DMS79 treated with DMSO at 0.1 percent for 48 hours (cell line): Measurements from ENCODE around the gene BROX.
"Not testable (repeated sequence)": the region's sequence is repeated elsewhere in the genome, so short reads cannot be mapped to it uniquely, and the experiment has no call there.

Experiments used
- DNase-seq: peaks from one replicate; lab custom pipeline; 2025; lab: John Stamatoyannopoulos, UW

Gene BROX

GRCh38 chr1:222732216-222733159 lies 20.1 kb downstream of the BROX start:
- DNase-seq: no peak

GRCh38 chr1:222734740-222735139 lies 22.4 kb downstream of the BROX start:
- no peak for DNase-seq

DNA sequence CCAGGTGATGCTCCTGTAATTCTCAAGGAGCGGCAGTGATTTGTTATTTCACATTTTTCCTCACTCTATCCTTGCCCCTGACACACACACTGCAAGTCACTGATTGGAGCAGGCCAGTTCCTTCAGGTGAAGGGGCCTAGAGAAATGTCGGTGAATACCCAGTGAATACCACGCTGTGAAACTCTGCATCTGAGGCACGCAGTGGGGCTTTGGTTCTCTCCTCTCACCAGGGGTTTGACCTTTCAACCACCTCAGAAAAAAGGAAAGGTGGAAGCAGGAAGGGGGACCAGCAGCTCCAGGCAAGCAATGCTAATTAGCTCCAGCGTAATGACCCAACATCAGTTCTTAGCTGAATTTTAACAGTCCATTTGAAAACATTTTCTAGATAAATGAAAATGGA lies 24.1 kb downstream of the BROX start:
- DNase-seq: no peak

GRCh38 chr1:222736972-222737371 lies 24.6 kb downstream of the BROX start, which contains the start of gene FAM177B:
Gene FAM177B (plus strand): TSS chr1:222737202. CDS start chr1:222746546, 9,344 bp downstream.
- no peak for DNase-seq

- DNase-seq: no peak
Observed at GRCh38 chr1:222739465-222739864, 27.1 kb downstream of the BROX start.

DNA sequence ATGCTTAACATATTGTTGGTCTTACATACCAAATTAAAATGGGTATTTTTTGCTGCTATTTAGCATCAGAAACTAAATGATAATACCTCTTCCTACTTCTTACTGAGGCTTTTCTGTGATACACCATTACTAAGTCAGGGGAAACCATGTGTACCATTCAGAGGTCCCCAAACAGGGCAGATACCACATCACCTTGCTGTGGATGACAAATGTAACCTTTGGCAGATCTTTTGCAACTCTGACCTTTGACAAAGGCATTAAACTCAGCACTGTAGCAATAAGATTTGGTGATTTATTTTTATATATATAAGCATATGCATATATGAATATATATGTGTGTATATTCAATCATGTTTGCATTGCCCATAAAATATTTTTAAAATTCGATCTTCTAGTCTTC lies 27.6 kb downstream of the BROX start:
- no peak for DNase-seq

GRCh38 chr1:222741630-222742457 lies 29.5 kb downstream of the BROX start:
- DNase-seq: not testable (repeated sequence)

DNA sequence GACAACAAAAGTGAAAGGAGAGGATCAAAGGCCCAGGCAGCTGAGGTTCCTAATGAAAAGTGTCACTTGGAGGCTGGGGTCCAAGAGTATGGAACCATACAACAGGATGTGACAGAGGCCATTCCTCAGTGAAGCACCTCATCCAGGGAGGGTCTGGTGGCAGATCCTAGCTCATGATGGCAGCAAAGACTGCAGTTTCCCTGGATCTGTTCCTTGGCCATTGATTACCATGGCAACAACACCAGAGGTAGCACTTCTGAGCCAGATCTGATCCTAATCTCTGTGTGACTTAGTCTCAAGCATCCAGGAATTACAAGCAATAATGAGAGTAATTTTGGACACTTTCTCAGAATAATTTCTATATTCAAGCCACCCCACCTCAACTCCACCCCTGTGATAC lies 37.6 kb downstream of the BROX start:
- peak; percentile 23 for DNase-seq

DNA sequence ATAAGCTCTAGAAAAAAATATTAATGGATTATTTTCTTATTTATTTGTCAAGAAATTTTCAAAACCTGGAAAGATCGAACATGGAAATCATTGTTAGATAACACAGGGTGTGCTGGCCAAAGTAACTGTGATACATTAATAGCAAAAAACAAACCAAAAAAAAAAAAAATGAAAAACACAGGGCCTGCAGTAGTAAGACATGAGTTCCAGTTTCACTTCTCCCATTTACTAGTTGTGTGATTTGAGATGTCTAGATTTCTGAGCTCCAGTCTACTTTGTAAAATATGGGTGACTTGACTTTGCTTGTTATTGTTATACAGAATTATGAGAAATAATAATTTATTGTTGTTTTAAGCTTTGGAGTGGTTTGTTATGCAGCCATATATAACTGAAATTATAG lies 38.3 kb downstream of the BROX start:
- no peak for DNase-seq

- DNase-seq: no peak
Observed at GRCh38 chr1:222751255-222751654, 38.9 kb downstream of the BROX start.

- no peak for DNase-seq
Observed at GRCh38 chr1:222754366-222755139, 42.2 kb downstream of the BROX start.

- no peak for DNase-seq
Observed at GRCh38 chr1:222757646-222758268, 45.4 kb downstream of the BROX start.

DNA sequence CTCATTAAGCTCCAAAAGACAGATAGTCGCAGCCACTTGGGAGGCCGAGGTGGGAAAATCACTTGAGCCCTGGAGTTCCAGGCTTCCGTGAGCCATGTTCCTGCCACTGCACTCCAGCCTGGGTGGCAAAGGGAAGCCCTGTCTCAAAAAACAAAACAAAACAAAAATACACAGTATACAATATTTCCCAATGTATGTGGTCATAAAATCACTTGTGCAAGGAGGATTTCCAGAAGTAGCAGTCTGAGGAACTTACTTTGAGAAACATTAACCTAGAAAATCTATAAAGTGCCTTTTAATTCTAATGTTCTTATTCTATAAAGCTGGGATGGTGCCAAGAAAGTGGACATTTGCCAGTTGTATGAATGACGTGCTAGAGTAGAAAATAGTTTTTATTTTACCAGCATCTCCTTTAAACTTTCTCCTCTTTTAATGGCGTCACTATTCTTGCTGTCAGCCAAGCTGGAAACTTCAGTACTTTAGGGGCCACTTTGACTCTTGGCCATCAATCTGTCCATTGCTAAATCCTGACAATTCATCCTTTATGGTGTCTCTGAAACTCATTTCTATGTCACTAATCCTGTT lies 47.2 kb downstream of the BROX start:
- no peak for DNase-seq

GRCh38 chr1:222761083-222761482 lies 48.7 kb downstream of the BROX start:
- no peak for DNase-seq

GRCh38 chr1:222762178-222762577 lies 49.8 kb downstream of the BROX start:
- not testable (repeated sequence) for DNase-seq

GRCh38 chr1:222767152-222767571 lies 54.8 kb downstream of the BROX start:
- DNase-seq: no peak

- no peak for DNase-seq
Observed at GRCh38 chr1:222768592-222768991, 56.2 kb downstream of the BROX start.

- DNase-seq: no peak
Observed at GRCh38 chr1:222769181-222769580, 56.8 kb downstream of the BROX start.

GRCh38 chr1:222769971-222770620 lies 57.7 kb downstream of the BROX start:
- DNase-seq: no peak

DNA sequence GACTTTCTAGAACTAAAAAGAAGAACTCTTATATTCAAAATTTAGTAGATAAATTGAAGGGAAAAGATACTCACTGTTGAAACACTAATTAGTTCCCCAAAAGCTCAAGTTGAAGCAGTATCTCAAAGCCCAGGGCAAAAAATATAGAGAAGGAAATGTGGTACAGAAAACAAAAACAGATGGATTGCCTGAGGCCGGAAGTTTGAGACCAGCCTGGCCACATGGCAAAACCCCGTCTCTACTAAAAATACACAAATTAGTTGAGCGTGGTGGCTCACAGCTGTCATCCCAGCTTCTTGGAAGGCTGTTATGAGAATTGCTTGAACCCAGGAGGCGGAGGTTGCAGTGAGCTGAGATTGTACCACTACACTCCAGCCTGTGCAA lies 60.6 kb downstream of the BROX start:
- no peak for DNase-seq

GRCh38 chr1:222777463-222777862 lies 65.1 kb downstream of the BROX start:
- DNase-seq: no peak
